ENCODE results near the gene EDEM1.

The EDEM1 gene

GRCh38 chr3:5220667-5221431 is 33.3 kb downstream of the EDEM1 start:
- H3K9me3 Mint-ChIP-seq = no peaks in the 10 kb centered on the region
- H3K4me1 Mint-ChIP-seq (ENCODE audit: low read depth) = no peaks in the 10 kb centered on the region
- DNase-seq (ENCODE audit: low spot score) = no peak
- H3K4me3 Mint-ChIP-seq = no peak overlapping the region
- no peaks in the 10 kb centered on the region for H3K27me3 Mint-ChIP-seq (ENCODE audit: low read depth)
- no peak overlapping the region for H3K27ac Mint-ChIP-seq
- H3K36me3 Mint-ChIP-seq (ENCODE audit: low read depth) = peaks cover 30% of the 10 kb centered on the region

DNA sequence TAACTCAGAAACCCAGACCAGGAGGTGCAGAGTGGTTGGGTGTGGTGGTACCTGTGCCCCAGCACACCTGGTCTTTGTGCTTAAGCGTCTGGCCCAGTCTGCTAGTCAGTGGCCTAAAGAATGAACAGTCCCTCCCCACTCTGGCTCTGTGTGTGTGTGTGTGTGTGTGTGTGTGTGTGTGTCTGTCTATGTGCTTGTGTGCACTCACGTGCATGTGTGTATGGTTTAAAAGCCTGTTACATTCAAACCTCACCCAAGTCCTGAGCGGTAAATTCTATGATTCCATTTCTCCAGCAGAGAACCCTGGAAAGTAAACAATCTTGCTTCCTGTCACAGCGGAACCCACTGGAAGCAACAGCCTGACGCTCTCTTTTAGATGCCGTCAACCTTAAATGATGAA is 34.2 kb downstream of the EDEM1 start:
- peaks cover 27% of the 10 kb centered on the region for H3K36me3 Mint-ChIP-seq (ENCODE audit: low read depth)
- H3K4me3 Mint-ChIP-seq = no peak overlapping the region
- no peak for DNase-seq (ENCODE audit: low spot score)
- no peaks in the 10 kb centered on the region for H3K4me1 Mint-ChIP-seq (ENCODE audit: low read depth)
- peak overlapping the region; percentile 23 for H3K27ac Mint-ChIP-seq
- no peaks in the 10 kb centered on the region for H3K27me3 Mint-ChIP-seq (ENCODE audit: low read depth)
- H3K9me3 Mint-ChIP-seq = no peaks in the 10 kb centered on the region

GRCh38 chr3:5222283-5223005 is 34.9 kb downstream of the EDEM1 start:
- Mint-ChIP-seq H3K9me3 (no peaks in the 10 kb centered on the region), H3K27me3 (ENCODE audit: low read depth) (no peaks in the 10 kb centered on the region), H3K27ac (no peak overlapping the region), H3K4me3 (no peak overlapping the region), H3K36me3 (ENCODE audit: low read depth) (peaks cover 21% of the 10 kb centered on the region), H3K4me1 (ENCODE audit: low read depth) (no peaks in the 10 kb centered on the region)
- no peak for DNase-seq (ENCODE audit: low spot score)

- no peak overlapping the region for H3K27ac Mint-ChIP-seq
- H3K36me3 Mint-ChIP-seq (ENCODE audit: low read depth) = no peaks in the 10 kb centered on the region
- no peaks in the 10 kb centered on the region for H3K9me3 Mint-ChIP-seq
- peaks cover 3% of the 10 kb centered on the region for H3K27me3 Mint-ChIP-seq (ENCODE audit: low read depth)
- H3K4me3 Mint-ChIP-seq = no peak overlapping the region
- DNase-seq (ENCODE audit: low spot score) = no peak
- no peaks in the 10 kb centered on the region for H3K4me1 Mint-ChIP-seq (ENCODE audit: low read depth)
These were observed 39.3 kb downstream of the EDEM1 start for GRCh38 chr3:5226783-5227182.

- Mint-ChIP-seq H3K9me3 (no peaks in the 10 kb centered on the region), H3K36me3 (ENCODE audit: low read depth) (no peaks in the 10 kb centered on the region), H3K4me3 (no peak overlapping the region), H3K27ac (no peak overlapping the region), H3K27me3 (ENCODE audit: low read depth) (peaks cover 3% of the 10 kb centered on the region), H3K4me1 (ENCODE audit: low read depth) (no peaks in the 10 kb centered on the region)
- no peak for DNase-seq (ENCODE audit: low spot score)
These were observed 40.3 kb downstream of the EDEM1 start for GRCh38 chr3:5227812-5228211.

DNA sequence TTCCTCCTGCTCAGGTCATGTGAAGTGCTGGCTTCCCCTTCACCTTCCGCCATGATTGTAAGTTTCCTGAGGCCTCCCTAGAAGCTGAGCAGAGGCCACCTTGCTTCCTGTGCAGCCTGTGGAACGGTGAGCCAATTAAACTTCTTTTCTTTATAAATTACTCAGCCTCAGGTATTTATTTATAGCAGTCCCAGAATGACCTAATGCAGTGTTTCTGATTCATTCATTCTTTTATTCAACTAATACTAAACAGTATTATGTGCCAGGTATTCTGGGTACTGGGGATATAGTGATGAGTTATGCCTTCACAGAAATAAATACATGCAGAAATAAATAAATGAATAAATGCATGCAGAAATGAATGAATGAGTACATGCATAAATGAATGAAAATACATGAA is 41.9 kb downstream of the EDEM1 start:
- no peak for DNase-seq (ENCODE audit: low spot score)
- H3K27ac Mint-ChIP-seq = no peak overlapping the region
- no peaks in the 10 kb centered on the region for H3K4me1 Mint-ChIP-seq (ENCODE audit: low read depth)
- H3K27me3 Mint-ChIP-seq (ENCODE audit: low read depth) = peaks cover 3% of the 10 kb centered on the region
- no peak overlapping the region for H3K4me3 Mint-ChIP-seq
- no peaks in the 10 kb centered on the region for H3K9me3 Mint-ChIP-seq
- no peaks in the 10 kb centered on the region for H3K36me3 Mint-ChIP-seq (ENCODE audit: low read depth)

DNA sequence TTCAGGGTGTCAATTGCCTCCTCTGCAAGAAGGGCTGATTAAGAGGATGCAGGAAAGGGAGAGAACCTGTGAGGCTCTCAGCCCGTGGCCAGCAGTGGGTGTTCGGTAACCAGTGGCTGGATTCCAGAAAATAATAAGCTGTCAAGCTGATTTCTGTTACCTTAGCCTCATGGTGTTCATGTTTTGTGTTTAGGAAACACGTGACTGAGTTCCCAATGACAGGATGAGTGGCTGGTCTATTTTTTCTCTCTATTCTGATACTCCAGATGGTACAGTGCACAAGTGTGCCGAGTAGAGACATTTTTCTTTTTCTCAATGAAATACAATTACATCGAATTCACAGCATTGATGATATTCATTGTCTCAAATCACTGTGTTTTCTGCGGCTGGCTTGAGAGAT is 43.6 kb downstream of the EDEM1 start:
- DNase-seq (ENCODE audit: low spot score) = no peak
- Mint-ChIP-seq H3K27ac (no peak overlapping the region), H3K36me3 (ENCODE audit: low read depth) (no peaks in the 10 kb centered on the region), H3K4me3 (no peak overlapping the region), H3K27me3 (ENCODE audit: low read depth) (peaks cover 3% of the 10 kb centered on the region), H3K4me1 (ENCODE audit: low read depth) (no peaks in the 10 kb centered on the region), H3K9me3 (no peaks in the 10 kb centered on the region)

DNA sequence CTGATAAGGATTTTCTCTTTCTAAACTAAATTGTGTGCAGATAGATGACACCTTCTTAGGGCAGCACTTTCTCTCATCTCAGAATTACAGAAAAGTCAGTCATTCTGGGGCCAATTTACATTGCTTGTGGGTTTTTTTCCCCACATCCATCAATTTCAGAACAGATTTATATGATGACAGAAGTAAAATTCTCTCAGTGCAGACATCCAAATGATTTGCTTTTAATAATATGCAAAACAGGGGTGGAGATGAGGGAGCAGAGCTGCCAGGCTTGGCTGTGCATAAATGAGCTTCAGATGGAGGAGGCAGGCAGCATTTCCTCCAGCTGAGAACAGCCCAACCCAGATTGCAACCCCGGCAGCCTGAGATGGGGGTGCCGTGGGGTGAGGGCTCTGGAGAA is 44.0 kb downstream of the EDEM1 start:
- Mint-ChIP-seq H3K4me1 (ENCODE audit: low read depth) (no peaks in the 10 kb centered on the region), H3K36me3 (ENCODE audit: low read depth) (no peaks in the 10 kb centered on the region), H3K9me3 (no peaks in the 10 kb centered on the region), H3K27ac (no peak overlapping the region), H3K27me3 (ENCODE audit: low read depth) (peaks cover 3% of the 10 kb centered on the region), H3K4me3 (no peak overlapping the region)
- DNase-seq (ENCODE audit: low spot score) = no peak

DNA sequence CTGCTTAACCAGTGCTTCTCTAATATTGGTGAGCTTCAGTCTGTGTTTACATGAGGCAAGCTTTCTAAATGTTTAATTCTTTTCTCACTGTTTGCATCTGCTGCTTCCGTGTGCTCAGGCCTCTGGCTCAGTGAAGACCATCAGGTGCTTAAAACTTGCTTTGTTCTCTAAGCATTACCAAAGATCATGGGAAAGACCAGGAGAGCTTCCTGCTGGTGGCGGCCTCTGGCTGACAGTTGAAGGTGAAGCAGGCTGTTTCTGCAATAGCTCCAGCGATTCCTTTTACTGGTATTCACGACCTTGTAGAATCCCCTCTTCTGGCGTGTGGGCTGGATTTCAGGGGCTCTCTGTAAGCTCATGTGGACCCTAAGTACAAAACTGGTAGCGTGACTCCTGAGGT is 45.1 kb downstream of the EDEM1 start:
- Mint-ChIP-seq H3K27ac (no peak overlapping the region), H3K4me3 (no peak overlapping the region)

GRCh38 chr3:5233026-5233425 is 45.5 kb downstream of the EDEM1 start:
- peaks cover 3% of the 10 kb centered on the region for H3K27me3 Mint-ChIP-seq (ENCODE audit: low read depth)
- no peaks in the 10 kb centered on the region for H3K4me1 Mint-ChIP-seq (ENCODE audit: low read depth)
- peak overlapping the region; percentile 14 for H3K27ac Mint-ChIP-seq
- no peaks in the 10 kb centered on the region for H3K36me3 Mint-ChIP-seq (ENCODE audit: low read depth)
- H3K9me3 Mint-ChIP-seq = no peaks in the 10 kb centered on the region
- no peak overlapping the region for H3K4me3 Mint-ChIP-seq
- DNase-seq (ENCODE audit: low spot score) = no peak

More for the DNA sequence above, 45.1 kb downstream of the EDEM1 start:
- Mint-ChIP-seq H3K9me3 (no peaks in the 10 kb centered on the region), H3K27me3 (ENCODE audit: low read depth) (peaks cover 3% of the 10 kb centered on the region), H3K36me3 (ENCODE audit: low read depth) (no peaks in the 10 kb centered on the region), H3K4me1 (ENCODE audit: low read depth) (no peaks in the 10 kb centered on the region)
- no peak for DNase-seq (ENCODE audit: low spot score)

- H3K4me3 Mint-ChIP-seq = no peak overlapping the region
- no peaks in the 10 kb centered on the region for H3K9me3 Mint-ChIP-seq
- H3K27ac Mint-ChIP-seq = no peak overlapping the region
- H3K27me3 Mint-ChIP-seq (ENCODE audit: low read depth) = peaks cover 3% of the 10 kb centered on the region
- H3K4me1 Mint-ChIP-seq (ENCODE audit: low read depth) = no peaks in the 10 kb centered on the region
- DNase-seq (ENCODE audit: low spot score) = no peak
- no peaks in the 10 kb centered on the region for H3K36me3 Mint-ChIP-seq (ENCODE audit: low read depth)
These were observed 48.1 kb downstream of the EDEM1 start for GRCh38 chr3:5235655-5236054.

DNA sequence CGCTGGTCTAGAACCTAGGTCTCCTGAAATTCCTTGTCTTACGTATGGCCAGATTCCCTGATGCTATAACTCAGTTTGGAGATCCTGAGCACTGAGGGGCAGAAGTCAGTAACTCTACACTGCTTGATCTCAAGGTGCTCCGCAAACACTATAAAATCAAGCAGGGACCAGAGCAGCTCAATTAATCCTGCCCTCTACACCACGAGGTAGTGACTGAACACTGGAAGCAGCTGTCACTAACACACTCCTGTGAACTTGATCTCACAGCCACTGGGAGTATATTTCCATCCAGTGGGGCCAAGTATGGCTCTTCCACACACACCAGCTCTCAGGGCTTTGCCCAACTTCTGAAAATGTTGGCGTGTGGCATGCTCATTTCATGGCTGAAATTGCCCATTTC is 51.0 kb downstream of the EDEM1 start:
- Mint-ChIP-seq H3K4me3 (no peak overlapping the region), H3K27me3 (ENCODE audit: low read depth) (no peaks in the 10 kb centered on the region), H3K4me1 (ENCODE audit: low read depth) (no peaks in the 10 kb centered on the region), H3K36me3 (ENCODE audit: low read depth) (no peaks in the 10 kb centered on the region), H3K27ac (no peak overlapping the region), H3K9me3 (peaks cover 14% of the 10 kb centered on the region)
- no peak for DNase-seq (ENCODE audit: low spot score)

GRCh38 chr3:5239602-5240001 is 52.1 kb downstream of the EDEM1 start:
- DNase-seq (ENCODE audit: low spot score) = no peak
- no peak overlapping the region for H3K27ac Mint-ChIP-seq
- H3K36me3 Mint-ChIP-seq (ENCODE audit: low read depth) = no peaks in the 10 kb centered on the region
- H3K9me3 Mint-ChIP-seq = peaks cover 24% of the 10 kb centered on the region
- H3K4me1 Mint-ChIP-seq (ENCODE audit: low read depth) = no peaks in the 10 kb centered on the region
- no peaks in the 10 kb centered on the region for H3K27me3 Mint-ChIP-seq (ENCODE audit: low read depth)
- no peak overlapping the region for H3K4me3 Mint-ChIP-seq

DNA sequence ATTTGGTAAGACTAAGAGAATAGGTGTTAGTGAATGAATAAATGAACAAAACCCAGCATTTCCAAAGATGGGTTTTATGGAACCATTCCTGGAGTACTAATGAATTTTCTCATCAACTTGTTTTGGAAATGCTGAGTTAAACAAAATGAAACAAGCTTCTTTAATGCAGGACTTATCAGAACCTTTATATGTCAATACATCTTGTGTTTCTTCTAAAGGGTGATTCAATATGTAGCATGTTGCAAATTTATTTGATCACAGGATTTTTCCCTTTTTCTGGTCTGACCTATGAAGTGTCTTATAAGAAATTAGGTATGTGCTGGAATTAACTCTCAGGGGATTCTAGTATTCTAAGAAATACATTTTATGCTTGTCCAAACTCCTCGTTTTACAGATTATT is 53.2 kb downstream of the EDEM1 start:
- H3K27me3 Mint-ChIP-seq (ENCODE audit: low read depth) = no peaks in the 10 kb centered on the region
- DNase-seq (ENCODE audit: low spot score) = no peak
- H3K4me1 Mint-ChIP-seq (ENCODE audit: low read depth) = no peaks in the 10 kb centered on the region
- H3K36me3 Mint-ChIP-seq (ENCODE audit: low read depth) = no peaks in the 10 kb centered on the region
- H3K27ac Mint-ChIP-seq = no peak overlapping the region
- peaks cover 24% of the 10 kb centered on the region for H3K9me3 Mint-ChIP-seq
- no peak overlapping the region for H3K4me3 Mint-ChIP-seq

Measured in T-helper 2 cell treated with Interferon-gamma antibody and Interleukin-4, amounts not matched to agents 5 μg/mL and 100 μg/mL, for 36 hours (primary cell).